GM21529 (cell line): ENCODE results near the gene INAFM2.

ENCODE experiments used
- ATAC-seq: cut with Tn5 transposase; IDR thresholded peaks from one replicate; pipeline ENCODE4 v1.9.1; 2021; ENCODE audit not compliant: unreplicated experiment

Gene INAFM2

DNA sequence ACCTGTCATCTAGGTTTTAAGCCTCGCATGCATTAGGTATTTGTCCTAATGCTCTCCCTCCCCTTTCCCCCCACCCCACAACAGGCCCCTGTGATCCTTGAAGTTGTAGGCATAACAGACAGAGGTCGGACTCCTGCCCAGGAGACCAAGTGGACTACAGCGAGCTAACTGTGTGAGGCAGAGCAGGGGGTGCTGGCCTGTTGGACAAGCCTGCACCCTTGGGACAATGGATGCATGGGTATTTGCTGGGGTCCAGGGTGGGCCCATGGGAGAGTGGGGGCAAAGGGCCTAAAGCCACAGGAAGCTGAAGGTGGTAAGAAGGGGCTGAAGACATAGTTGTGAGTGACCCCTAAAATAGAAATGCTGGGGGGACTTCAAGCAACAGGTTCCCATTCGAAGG is 18.2 kb upstream of the INAFM2 start:
- no peak for ATAC-seq

DNA sequence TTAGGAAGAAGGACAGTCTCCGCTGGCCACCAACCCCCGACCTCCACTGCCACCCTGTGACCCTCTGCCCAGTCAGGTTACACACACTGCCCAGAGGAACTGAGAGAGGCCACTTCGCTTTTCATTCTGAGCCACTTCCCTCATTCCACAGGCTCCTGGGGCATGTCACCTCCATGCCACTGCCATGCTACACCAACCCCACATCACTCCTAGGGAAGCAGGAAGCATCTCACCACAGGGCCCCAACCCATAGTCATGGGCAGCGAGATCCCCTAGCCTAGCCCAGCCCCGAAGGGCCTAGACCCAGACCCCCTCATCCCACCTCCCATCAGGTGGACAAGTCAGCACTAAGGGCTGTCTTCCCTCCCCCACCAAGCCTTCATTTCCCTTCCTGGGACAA is 17.1 kb upstream of the INAFM2 start:
- ATAC-seq: no peak

DNA sequence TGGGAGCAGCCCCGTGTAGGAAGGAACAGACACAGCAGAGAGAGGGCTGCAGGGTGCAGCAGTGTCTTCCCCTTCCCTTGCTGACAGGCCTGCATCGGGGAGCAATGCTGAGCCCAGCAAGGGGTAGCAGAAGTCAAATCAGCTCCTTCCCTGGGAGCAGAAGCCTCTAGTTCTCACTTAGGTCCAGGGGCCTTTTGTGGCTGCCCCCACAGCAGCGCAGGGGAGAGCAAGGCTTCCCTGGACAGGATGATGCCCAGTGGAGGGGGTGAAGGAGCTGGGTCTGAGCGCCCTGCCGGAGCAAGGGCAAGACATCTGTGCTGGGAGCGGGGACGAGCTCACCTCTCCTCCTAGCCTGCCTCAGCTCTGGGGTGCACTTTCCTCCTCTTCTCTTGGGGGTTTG is 16.6 kb upstream of the INAFM2 start:
- ATAC-seq: no peak

DNA sequence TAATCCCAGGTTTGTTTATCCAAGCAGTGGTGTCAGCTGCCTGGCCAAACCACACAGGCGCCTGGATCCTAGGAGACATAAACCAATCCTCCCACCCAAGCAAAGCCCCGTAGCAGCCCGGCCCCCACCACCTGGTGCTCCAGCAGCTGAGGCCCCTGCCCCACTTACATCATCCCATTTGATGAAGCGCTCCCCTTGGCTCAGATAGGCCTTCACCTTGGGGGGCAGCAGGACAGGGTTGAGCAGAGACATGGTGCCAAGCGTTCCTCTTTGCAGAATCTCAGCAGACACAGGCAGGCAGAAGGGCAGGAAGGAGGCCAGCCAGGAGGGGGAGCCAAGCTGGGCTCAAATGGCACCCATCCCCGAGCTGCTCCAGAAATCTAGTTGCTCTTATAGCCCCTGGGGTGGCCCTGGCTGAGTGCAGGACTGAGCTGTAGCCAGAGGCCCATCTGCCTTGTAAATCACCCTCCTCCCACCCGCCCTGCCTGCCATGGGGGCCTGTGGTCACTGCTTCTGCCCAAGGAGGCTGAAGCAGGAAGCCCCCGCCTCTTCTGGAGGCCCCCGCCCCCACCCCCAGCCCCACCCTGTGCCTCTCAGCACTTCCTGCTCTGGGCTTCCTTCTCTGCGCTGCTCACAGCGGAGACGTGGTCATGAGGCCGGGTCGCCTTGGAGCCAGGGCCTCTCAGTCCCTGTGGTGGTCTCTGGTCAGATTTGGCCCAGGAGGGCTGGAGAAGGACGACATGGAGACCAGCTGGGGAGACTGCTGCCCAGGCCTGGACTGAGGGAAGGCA is 15.9 kb upstream of the INAFM2 start, which contains the start of gene PLCB2:
TSS of gene PLCB2 (minus strand) at position 515 of the 791 bp plus-strand sequence. CDS start at position 252, 263 bp downstream.
- ATAC-seq: peak; percentile 55

DNA sequence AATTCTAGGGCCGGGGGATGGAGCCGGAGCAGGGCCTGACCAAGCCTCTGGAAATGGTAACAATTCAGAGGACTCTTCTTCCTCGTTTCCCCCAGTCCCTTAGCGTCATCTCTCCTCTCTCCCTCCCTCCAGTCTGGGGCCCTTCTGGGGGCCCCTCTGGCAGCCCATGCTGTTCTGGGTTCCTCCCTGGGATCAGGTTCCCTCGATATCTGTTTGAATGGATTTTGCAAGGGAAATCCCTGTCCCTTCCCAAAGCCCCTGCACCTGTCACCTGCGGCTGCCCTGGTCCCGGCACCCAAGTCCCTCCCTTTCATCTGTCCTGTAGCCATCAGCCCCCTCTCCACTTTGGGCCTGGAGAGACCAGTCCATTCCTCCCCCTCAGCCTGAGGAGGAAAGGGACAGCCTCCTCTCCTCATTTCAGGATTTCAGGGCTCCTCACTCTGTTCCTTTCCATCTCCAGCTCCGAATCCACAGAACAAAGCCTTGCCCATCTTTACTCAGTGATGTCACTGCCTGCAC is 14.1 kb upstream of the INAFM2 start:
- ATAC-seq: no peak

DNA sequence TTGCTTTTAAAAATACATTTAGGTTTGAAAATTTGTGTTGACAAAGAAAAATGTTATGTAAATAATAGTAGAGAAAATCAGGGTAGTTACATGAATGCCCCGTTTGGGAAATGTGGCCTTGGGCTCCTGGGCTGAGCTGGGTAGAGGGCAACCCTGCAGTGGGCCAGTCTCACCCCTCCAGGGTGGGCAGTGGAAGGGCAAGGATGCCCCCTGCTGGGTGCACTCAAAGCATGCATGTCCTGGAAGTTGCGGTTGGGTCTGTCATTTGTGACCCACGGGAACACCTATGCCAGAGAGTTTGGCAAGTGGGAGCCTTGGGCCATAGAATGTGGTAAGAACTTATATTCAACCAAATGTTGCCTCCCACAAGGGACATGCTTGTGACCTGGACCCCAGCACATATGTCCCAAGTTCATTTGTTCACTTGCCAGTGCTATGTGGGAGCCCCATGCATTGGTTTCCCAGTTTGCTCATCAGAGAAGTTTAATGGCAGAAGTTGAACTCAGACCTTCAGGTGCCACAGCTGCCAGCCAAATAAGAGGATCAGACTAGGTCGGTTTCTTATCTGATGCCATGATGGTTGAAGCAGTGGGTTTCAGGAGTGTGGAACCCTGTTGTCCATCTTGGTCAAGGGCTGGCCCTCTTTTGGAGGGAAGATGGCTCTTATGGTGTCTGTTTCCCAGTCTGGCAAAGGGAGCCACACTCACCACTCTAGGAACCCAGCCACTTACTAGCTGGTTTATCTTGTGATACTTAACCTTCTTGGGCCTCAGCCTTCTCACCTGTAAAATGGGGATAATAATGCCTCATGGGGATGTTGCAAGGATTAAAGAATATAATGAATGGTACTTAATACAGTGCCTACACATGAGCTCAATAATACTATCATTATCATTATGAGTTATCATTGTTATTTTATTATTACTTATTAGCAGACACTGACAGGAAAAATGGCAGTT is 13.2 kb upstream of the INAFM2 start:
- ATAC-seq: no peak

DNA sequence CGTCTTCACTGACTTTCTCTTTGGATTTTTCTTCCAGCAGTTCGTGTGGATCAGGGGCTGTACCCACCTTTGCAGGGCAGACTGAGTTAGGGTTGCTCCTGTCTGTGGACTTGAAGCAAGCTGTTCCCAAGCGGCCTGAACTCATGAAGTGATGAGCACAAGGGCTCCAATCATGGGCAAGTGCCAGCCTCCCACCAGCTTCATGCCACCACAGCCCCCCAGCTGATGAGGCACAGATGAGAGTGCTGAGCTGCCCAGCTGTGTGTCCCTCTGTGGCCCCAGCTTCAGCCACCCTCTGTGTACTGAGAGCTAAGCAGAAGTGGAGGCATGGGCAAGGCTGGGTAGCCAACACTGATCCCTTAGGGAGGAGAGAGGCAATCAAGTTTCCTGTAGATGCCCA is 12.5 kb upstream of the INAFM2 start:
- ATAC-seq: no peak

DNA sequence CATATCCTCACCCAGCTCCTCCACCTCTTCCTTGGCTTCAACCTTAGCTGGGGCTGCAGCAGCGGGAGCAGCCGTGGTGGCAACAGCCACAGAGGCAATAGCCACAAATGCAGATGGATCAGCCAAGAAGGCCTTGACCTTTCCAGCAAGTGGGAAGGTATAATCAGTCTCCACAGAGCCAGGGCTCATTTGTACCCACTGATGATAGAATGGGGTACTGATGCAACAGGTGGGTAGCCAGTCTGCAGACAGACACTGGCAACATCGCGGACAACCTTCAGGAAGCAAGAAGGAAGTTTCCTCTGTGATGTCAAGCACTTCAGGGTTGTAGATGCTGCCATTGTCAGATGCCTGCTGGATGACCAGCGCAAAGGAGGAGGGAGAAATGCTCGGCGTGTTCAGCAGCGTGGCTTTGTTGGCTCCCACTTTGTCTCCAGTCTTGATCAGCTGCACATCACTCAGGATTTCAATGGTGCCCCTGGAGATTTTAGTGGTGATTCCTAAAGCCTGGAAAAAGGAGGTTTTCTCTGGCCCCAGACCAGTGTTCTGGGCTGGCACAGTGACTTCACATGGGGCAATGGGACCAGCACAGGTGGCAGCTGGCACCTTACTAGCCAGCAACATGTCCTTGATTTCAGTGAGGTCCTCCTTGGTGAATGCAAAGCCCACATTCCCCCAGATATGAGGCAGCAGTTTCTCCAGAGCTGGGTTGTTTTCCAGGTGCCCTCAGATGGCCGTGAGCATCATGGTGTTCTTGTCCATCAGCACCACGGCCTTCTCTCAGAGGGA is 10.9 kb upstream of the INAFM2 start:
- no peak for ATAC-seq

DNA sequence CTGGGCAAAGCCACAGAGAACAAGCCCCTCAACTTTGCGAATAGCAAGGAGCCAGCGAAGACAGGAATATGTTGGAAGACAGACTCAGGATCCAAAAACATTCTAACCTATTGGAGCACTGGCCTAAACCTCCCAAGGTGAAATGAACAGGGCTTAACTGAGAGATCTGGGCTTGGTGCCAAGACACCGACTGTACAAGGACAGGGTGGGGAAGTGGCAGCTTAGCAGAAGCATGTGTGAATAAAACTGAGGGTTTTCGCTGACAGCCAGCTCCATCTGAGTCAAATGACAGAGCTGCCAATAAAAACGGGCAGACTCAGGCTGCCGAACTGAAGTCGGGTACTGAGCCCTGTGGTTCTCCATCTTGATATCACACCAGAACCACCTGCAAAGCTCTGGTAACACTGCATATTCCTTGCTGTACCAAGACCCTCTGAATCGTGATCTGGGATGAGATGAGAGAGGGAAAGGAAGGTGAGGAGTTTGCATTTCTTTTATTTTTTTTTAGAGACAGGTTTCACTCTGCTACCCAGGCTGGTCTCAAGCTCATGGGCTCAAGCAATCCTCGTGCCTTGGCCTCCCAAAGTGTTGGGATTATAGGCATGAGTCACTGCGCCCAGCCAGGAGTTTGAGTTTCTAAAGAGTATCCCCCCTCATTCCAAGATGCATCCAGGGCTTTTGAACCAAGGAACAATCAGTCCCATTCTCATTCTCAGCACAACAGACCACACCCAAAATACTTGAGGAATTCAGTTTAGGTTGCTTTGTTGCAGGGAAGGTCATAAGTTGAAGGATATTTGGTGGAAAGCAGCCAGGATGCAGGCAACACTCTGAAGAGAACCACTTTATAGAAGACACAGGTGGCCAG is 9.7 kb upstream of the INAFM2 start:
- no peak for ATAC-seq

DNA sequence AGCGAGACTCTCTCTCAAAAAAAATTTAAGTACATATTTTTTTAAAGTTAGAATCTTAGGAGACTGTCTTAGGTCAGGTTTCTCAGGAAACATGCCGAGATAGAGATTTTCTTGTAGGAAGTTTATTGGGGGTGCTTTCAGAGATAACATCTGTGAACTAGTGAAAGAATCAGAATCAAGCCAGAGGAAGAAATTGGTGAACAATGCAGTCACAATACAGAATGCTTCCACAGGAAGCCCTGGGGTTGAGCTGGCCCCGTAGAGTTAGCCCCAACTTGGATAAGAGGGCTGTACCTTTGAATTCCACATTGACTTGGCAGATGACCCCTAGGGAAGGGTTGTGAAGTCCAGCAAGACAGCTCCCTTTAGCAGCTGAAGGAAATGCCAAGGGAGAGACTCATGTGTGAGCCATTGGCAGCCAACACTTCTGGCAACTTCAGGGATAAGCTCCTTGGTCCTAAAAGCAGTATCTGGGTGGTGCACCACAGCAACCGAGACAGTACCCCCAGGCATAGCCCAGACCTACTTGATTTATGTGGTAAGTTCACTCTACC is 8.7 kb upstream of the INAFM2 start:
- ATAC-seq: no peak

DNA sequence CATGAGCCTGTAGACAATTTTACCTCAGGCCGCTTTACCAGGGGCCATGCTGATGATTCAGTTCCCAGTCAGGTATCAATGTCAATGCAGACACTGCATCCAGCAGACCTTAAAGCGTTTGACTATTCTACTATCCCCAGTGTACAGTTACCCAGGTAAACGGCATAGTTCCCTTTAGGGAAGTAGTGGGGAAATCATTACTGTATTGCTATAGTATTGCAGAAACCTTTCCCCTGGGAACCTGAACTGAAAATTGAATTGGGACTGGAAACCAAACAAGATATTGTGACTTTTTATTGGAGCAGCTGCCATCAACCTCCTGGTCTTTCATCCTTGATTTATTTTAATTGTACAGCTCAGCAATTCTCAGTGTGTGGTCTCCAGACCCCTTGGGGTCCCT is 6.6 kb upstream of the INAFM2 start:
- ATAC-seq: no peak

DNA sequence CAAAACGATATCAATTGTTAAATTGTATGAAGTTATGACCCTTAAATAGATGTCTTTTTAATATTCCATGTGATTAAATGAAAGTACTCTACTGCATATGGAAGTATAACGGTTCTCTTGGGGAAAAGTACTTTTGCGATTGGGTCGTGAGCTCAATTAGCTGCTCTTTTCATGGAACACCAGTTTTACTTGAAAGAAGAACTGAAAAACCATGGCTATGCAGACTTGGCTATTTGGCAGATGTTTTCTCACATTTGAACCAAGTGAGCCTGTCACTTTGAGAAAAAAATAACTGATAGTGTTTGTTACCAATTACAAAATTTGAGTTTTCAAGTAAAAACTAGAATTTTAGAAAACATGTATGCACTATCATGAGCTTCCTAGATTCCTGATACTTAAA is 5.9 kb upstream of the INAFM2 start:
- ATAC-seq: no peak

DNA sequence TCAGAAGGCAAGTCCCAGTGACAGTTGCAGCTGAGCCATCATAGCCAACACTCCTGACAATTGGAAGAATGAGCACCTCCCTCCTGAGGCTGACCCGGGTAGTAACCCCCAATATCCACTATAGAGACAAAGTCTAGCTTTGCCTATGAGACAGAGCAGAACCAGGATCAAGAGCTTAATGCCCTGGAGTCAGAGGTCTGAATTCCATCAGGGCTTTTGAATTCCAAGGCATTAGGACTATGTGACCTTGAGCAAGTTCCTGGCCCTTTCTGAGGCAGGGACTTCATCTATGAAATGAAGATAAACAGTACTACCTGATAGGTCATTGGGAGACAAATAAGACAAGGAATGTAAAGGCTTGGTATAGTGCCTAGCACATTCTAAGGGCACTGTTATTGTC is 3.1 kb upstream of the INAFM2 start:
- ATAC-seq: no peak

DNA sequence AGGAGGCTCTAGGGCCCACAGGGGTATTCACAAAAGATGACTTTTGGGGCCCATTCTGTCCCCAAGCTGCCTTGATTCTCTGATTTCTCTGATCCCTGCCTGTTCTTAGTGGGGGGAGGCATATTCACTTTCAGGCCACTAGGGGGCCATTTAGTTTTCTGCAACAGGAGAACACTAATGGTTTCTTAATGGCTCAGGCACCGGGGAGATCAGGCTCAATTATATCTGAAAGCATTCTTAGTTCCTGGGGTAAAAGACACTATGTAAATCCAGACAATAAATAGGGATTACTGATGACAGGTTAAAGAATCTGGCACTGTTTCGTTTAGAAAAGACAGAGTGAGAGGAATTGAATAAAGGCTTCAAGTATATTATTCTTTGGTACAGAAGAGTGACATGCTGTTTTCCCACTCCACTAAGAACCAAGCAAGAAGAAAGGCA is 2.5 kb upstream of the INAFM2 start:
- no peak for ATAC-seq

DNA sequence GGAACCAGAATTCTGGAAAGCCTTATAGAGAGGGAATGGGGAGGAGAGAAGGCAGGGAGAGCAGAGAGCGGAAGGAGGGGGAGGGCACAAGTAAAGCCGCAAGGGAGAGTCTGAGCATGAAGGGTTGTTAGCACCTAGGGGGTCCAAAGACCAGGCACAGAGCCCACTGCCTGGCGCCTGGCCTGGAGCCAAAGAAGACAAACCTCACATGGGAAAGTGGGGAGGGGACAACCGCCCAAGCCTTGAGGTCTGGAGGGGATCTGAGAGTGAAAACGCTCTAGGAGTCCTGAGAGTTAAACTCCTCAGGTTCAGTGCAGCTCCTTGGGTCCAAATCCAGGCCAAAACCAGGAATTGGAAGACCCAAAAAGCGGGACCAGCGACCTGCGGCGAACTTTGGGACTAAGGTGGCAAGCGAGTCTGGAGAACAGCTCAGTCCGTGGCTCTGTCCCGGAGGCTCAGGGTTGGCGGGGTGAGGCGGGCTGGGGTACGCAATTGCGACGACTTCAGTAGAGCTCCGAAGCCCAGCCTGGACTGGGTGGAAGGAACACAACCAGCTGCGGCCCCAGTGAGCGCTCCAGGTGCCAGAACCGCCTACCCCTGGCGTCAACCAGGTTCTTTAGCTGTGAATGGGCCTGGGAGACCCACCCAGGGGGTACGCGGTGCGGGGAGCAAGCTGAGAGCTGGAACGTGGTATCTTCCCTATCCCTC is 807 bp upstream of the INAFM2 start:
- no peak for ATAC-seq

DNA sequence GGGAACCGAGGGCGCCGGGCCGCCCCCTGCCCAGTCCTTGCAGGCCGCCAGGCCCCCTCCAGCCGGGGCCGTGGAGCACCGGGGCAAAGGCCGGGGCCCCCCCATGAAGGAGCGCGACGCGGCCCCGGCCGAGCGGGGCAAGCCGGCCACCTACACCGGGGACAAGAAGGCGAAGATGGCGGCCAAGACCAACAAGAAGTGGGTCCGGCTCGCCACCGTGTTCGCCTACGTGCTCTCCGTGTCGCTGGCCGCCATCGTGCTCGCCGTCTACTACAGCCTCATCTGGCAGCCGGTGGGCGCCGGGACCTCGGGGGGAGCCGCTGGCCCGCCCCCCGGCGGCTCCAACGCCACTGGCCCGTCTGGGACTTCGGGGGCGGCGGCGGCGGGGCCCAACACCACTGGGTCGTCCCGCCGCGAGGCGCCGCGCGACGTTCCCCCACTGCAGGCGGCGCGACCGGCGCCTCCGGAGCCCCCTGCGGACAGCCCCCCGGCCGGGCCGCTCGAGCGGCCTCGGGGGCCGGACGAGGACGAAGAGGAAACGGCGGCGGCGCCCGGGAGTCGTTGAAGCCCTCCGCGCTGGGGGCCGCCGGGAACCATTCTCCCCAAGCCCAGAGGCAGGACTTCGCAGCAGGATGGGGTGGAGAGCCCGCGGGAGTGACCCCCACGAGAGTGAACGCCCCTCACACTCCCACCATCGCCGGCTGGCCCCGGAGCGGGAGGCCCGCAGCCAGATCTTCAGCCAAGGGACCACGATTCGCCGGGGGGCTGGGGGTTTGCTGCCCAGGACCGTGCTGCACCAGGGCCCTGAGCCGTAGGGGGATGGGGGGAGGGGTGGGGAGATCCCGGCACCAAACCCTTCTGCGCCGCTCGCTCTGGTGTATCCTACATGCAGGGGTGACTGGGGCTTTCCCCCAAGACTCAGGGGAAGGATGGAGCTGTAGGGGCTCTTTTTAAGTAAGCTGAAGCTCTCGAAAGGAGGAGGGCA is 753 bp downstream of the INAFM2 start:
- ATAC-seq: peak; percentile 4

DNA sequence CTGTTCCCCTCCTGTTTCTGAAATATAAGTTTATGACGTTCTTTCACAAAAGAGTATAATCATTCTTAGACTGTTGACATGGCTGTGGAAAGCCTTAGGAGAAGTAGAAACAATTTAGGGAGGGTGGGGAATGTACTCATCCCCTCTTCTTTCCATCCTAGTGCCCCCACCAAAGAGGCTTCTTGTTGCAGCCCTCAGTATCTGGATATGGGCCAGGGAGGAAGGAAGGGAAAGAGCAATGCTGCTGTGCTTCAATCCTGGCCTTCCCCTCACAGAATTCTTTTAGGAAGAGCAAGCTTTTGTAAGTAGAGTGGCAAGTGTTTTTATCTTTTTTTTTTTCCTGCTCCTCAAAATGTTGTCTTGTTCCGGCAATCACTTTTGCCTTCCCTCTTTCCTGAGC is 1.7 kb downstream of the INAFM2 start:
- ATAC-seq: no peak

DNA sequence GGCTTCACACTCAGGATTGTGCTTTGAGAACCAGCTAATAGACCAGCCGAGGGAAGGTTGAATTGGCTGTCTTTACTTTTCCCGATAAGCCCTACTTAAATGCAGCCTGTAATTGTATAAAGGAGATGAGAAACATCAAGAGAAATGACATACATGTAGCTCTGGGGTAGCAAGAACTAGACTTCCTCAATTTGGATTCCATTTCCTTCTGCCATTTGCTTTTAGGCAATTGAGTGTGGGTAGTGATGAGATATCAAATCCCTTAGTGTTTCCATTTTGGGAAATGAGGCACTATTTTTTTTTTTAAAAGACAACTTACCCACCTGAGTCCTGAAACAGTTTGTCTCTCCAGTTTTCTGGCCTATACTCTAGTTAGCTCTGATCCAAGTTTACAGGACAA is 2.2 kb downstream of the INAFM2 start:
- ATAC-seq: no peak
